Activated naive CD4-positive, alpha-beta T cell treated with anti-CD3 and anti-CD28 coated beads, Interleukin-2, amount 50 U/mL, for 24 hours (primary cell): Measurements from ENCODE around the gene SEPTIN5.

Source experiments
- H3K27ac Mint-ChIP-seq: one replicate; pipeline ENCODE4 v1.8.0; 2021; ENCODE audit warnings: mild to moderate bottlenecking, mixed read lengths
- H3K27me3 Mint-ChIP-seq: one replicate; pipeline ENCODE4 v1.8.0; 2021; ENCODE audit warnings: mixed read lengths
- H3K36me3 Mint-ChIP-seq: one replicate; pipeline ENCODE4 v1.8.0; 2021; ENCODE audit warnings: mixed read lengths
- H3K4me1 Mint-ChIP-seq: one replicate; pipeline ENCODE4 v1.8.0; 2021; ENCODE audit warnings: mixed read lengths
- H3K4me3 Mint-ChIP-seq: one replicate; pipeline ENCODE4 v1.8.0; 2021; ENCODE audit warnings: mild to moderate bottlenecking, mixed read lengths
- H3K9me3 Mint-ChIP-seq: one replicate; pipeline ENCODE4 v1.8.0; 2021; ENCODE audit warnings: mixed read lengths

SEPTIN5 gene

DNA sequence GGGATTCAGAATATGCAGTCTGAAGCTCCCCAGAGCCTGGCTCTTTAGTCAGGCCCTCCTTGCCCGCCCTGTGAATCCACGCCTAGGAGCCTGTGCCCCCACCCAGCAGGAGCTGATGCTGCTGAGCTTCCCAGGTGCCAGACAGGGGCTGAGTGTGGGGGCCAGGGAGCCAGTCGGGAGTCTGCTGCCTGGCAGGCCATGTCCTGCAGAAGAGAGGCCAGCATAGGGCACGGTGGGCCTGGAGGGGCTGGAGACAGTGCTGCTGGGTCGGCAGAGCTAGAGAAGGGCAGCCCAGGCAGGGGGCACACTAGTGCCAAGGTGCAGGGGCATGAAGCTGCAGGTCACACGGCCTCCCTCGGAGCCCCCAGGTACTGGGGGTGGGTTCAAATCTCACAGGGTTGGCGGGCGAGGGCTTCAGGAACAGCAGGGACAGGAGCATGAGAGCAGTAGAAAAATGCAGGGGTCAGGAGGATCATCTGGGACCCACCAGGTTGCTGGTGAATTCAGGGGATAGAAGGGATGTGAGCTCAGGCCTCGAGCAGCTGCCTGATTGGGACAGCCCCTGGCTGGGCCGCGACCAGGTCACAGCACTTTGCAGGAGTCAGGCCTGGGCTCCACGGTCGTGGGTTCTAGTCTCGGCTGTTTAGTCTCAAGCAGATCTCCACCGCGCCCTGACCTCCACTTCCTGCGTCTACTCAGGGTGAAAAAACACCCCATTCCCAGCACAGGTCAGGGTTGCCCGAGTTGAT is 4.1 kb upstream of the SEPTIN5 start:
- H3K27me3 Mint-ChIP-seq = peaks cover 6% of the 10 kb centered on the region
- H3K36me3 Mint-ChIP-seq = no peaks in the 10 kb centered on the region
- no peak overlapping the region for H3K27ac Mint-ChIP-seq
- H3K4me1 Mint-ChIP-seq = no peaks in the 10 kb centered on the region
- H3K9me3 Mint-ChIP-seq = no peaks in the 10 kb centered on the region
- no peak overlapping the region for H3K4me3 Mint-ChIP-seq

DNA sequence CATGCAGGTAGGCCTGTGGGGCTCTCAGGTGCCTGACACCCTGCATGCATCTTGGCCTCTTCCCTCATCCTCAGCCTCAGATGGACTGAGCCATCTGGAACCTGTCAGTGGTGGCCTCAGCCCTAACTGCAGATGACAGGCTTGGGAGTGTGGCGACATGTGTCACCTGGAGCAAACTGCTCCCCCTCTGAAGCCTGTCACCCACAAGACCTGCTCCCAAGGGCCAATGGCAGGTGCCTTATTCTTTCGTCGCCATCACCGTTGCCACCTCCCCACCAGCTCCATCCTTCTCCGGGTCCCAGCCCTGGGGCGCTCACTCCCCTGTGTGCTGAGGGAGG is 3.6 kb upstream of the SEPTIN5 start:
- no peaks in the 10 kb centered on the region for H3K9me3 Mint-ChIP-seq
- no peaks in the 10 kb centered on the region for H3K4me1 Mint-ChIP-seq
- H3K27me3 Mint-ChIP-seq = peaks cover 6% of the 10 kb centered on the region
- no peak overlapping the region for H3K4me3 Mint-ChIP-seq
- H3K27ac Mint-ChIP-seq = no peak overlapping the region
- H3K36me3 Mint-ChIP-seq = no peaks in the 10 kb centered on the region

DNA sequence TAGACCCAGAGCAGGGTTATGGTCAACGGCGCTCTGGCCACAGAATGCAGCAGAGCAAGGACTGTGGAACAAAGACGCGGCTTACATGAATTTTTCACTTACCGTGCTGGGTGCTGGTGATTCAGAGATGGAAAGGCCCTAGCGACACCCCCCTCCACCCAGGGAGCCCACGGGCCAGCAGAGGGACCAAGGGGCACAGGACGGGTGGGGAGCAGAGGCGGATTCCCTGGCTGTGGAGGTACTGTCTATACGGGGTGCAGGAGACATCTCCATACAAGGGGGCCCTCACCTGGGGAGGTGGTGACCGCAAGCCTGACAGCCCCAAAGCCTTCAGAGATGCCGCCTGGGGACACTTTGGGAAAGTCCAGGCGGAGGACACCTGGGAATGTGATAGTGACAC is 1.1 kb upstream of the SEPTIN5 start:
- H3K4me1 Mint-ChIP-seq = peaks cover 4% of the 10 kb centered on the region
- no peaks in the 10 kb centered on the region for H3K36me3 Mint-ChIP-seq
- no peak overlapping the region for H3K27ac Mint-ChIP-seq
- peak overlapping the region; percentile 66 for H3K4me3 Mint-ChIP-seq
- H3K27me3 Mint-ChIP-seq = peaks cover 7% of the 10 kb centered on the region
- no peaks in the 10 kb centered on the region for H3K9me3 Mint-ChIP-seq

DNA sequence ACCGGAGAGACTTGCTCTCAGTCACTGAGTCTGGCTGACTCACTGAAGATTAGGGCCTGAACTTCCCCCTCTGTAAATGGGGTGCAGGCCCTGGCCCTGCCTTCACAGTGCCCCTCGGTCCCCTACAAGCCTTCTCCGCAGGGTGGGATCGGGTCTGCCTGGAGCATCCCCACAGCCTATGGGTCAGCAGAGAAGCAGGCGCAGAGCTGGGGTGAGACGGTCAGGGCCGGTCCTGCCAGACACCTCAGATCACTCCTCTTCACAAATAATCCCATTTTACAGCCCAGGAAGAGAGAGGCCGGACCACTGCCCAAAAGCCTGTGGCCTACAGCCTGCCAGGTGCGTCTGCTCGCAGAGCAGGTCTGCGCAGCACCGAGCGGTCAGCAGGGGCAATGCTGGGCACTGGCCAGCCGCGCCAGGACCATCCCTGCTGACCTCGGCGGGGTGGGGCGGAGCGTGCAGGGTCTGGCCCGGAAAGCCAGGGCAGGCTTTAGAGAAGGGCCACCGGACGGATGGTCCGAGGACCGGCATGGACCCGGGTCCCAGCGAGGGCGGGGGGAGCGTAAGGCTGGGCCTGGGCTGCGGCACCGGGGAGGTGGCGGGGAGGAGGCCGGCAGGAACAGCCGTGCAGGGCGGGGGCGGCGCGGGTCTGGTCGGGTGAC is 522 bp upstream of the SEPTIN5 start:
- no peaks in the 10 kb centered on the region for H3K36me3 Mint-ChIP-seq
- peaks cover 7% of the 10 kb centered on the region for H3K27me3 Mint-ChIP-seq
- no peak overlapping the region for H3K27ac Mint-ChIP-seq
- peak overlapping the region; percentile 66 for H3K4me3 Mint-ChIP-seq
- H3K4me1 Mint-ChIP-seq = peaks cover 4% of the 10 kb centered on the region
- no peaks in the 10 kb centered on the region for H3K9me3 Mint-ChIP-seq

DNA sequence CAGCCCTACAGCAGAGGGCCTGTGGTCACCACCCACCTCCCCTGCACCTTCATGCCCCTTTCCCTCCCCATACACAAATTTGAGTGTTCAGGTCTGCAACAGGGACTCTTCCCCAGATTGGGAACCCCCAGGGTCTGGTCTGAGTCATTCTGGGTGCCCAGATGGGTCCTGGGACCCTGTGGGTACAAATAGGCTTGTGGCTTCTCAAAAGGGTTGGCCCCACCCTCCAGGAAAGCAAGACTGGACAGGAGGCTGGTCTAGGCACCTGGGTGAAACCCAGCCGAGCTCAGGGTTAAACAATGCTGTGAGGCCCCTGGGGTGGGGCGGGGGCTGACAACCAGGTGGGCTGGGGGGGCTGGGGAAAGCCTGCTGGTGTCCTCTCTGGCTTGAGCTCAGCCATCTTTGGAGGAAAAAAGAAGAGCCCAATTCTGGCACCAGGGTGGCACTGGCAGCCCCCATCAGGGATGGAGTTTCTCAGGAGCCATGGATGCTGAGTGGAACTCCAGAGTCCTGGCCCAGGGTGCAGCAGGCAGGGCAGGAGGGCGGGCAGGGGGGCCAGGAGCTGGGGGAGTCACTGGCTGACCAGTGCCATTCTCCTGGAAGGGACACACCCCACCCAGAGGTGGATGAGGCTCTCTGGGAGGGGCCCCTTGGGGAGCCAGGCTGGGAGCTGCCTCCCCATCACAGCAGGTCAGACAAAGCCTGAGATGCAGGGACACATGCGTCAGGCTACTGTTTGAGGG is 1.1 kb downstream of the SEPTIN5 start:
- H3K27ac Mint-ChIP-seq = no peak overlapping the region
- no peaks in the 10 kb centered on the region for H3K9me3 Mint-ChIP-seq
- peak overlapping the region; percentile 54 for H3K4me3 Mint-ChIP-seq
- H3K36me3 Mint-ChIP-seq = peaks cover 2% of the 10 kb centered on the region
- H3K4me1 Mint-ChIP-seq = peaks cover 11% of the 10 kb centered on the region
- H3K27me3 Mint-ChIP-seq = peaks cover 15% of the 10 kb centered on the region

DNA sequence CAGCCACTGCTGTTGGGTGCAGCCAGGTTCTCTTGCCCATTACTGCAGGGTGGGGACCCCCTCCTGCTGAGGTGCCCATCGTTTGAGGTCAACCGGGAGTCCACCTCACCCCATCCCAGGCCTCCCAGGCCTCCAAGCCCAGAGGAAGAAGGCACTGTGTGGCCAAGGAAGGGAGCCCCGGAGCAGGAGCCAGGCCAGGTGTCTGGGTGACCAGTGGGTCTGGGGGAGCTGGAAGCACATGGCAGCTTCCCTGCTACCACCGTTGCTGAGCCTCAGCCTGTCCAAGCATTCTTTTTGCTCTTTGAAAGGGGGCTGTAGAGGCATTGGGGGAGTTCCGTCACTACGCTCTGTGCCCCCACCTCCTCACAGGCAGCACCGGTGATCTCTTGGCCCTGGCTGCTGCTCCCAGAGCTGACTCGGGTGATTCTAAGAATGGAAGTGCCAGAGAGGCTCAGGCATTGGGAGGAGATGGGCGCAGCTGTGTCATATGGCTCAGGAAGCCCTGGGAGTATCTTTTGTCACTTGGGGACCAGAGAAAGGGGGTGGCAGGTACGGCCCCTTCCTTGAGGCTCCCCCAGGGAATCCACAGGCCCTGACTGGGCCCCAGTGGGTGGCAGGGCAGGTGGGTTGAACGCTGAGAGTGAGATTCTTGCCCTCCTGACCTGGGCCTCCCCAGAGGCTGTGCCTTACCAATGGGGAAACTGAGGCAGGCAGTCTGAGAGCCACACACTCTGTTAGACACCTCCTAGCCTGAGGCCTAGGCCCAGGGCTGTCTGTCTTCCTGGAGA is 1.9 kb downstream of the SEPTIN5 start:
- Mint-ChIP-seq H3K27ac (no peak overlapping the region), H3K27me3 (peaks cover 22% of the 10 kb centered on the region), H3K36me3 (peaks cover 2% of the 10 kb centered on the region), H3K9me3 (no peaks in the 10 kb centered on the region), H3K4me1 (peaks cover 11% of the 10 kb centered on the region), H3K4me3 (peak overlapping the region; percentile 30)

DNA sequence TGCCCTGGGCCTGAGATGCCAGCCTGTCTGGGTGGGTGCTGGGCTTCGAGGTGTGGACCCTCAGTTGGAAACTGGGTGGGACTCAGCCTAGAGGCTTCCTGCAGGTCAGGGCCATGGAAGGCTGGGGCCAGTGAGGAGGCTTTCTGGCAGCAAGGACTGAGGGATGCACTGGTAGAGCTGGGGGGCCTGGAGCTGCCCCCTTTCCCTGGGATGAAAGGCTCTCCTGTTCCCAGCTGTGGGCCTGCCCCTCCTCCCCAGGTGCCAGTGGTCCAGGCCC is 2.5 kb downstream of the SEPTIN5 start:
- peaks cover 11% of the 10 kb centered on the region for H3K4me1 Mint-ChIP-seq
- no peak overlapping the region for H3K27ac Mint-ChIP-seq
- peaks cover 2% of the 10 kb centered on the region for H3K36me3 Mint-ChIP-seq
- H3K27me3 Mint-ChIP-seq = peaks cover 22% of the 10 kb centered on the region
- H3K9me3 Mint-ChIP-seq = no peaks in the 10 kb centered on the region
- H3K4me3 Mint-ChIP-seq = peak overlapping the region; percentile 30

DNA sequence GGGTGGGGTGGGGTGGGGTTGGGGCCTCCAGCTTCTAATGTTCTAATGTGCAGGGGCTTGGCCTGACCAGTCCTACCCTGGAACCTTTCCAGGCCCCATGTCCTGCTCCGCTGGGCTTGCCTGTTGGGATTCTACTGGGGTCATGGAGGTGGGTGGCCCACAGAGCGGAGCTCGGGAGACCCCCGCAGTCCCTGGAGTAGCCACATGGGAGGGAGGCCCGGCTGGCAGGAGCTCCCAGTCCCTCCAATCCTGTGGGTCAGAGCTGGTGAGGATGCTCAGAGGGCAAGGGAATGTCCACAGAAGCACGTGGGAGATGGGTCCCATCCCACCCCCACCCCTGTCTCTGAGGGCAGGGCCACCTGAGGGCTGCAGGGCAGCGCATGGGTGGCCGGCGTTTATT is 2.9 kb downstream of the SEPTIN5 start:
- peak overlapping the region; percentile 15 for H3K4me3 Mint-ChIP-seq
- H3K27me3 Mint-ChIP-seq = peaks cover 22% of the 10 kb centered on the region
- H3K27ac Mint-ChIP-seq = no peak overlapping the region
- H3K9me3 Mint-ChIP-seq = no peaks in the 10 kb centered on the region
- peaks cover 2% of the 10 kb centered on the region for H3K36me3 Mint-ChIP-seq
- H3K4me1 Mint-ChIP-seq = peaks cover 11% of the 10 kb centered on the region

DNA sequence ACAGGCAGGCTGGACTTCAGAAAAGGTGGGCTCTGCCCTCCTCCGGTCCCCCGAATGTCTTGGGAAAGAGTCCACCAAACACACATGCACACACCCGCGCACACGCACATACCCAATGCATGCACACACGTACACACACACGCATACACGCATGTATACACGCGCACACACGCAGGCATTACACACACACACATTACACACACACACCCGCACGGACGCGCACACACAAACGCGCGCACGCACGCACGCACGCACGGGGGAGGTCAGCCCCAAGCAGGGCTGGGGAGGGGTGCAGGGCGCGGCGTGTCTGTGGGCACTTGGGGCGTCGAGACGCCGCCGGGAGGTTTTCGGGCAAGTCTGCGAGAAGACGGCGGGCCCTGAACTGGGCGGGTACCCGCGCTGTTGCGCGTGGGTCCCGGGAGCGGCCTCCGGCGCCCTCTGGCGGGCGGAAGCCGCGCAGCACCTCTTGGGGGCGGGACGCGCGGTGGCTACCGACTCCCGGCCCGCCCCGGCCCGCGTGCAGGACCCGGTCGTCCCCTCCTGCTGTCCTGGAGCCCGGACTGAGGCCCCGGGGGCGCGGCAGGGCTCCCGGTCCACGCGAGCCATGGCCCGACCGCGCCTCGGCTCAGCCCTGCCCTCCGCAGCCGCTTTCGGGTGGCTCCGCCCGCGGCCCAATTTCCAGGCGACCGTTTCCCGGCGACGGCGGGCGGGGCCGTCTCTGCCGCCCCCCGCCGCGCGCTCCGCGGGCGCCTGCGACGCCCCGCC is 3.6 kb downstream of the SEPTIN5 start:
- Mint-ChIP-seq H3K27me3 (peaks cover 22% of the 10 kb centered on the region), H3K9me3 (no peaks in the 10 kb centered on the region)

DNA sequence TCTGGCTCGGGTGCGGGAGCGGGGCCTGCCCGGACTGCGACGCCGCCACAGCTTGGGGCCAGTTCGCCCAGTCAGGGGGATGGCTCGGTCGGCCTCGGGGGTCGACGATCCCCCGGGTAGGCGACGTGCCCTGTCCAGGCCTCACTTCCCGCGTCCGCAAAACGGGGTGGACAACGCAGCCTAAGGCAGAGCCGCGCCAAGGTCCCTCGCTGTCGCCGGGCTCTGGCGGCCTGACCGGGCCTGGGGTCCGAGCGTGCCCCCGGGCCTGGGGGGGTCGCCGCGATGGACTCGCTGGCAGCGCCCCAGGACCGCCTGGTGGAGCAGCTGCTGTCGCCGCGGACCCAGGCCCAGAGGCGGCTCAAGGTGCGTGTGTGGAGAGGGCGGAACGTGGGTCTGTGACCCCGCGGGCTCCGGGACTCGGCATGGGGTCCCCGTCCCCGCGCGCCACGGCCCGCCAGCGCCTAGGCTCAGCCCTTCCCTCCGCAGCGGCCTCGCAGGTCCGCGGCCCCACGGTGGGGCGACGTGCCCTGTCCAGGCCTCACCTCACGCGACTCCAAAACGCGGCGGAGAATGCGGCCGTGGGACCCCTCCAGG is 4.2 kb downstream of the SEPTIN5 start:
- Mint-ChIP-seq H3K36me3 (peaks cover 2% of the 10 kb centered on the region), H3K27me3 (peaks cover 22% of the 10 kb centered on the region), H3K9me3 (no peaks in the 10 kb centered on the region), H3K27ac (no peak overlapping the region), H3K4me1 (peaks cover 18% of the 10 kb centered on the region), H3K4me3 (no peak overlapping the region)

More for the DNA sequence above, 3.6 kb downstream of the SEPTIN5 start:
- Mint-ChIP-seq H3K4me1 (peaks cover 11% of the 10 kb centered on the region), H3K27ac (no peak overlapping the region), H3K4me3 (peak overlapping the region; percentile 78), H3K36me3 (peaks cover 2% of the 10 kb centered on the region)

DNA sequence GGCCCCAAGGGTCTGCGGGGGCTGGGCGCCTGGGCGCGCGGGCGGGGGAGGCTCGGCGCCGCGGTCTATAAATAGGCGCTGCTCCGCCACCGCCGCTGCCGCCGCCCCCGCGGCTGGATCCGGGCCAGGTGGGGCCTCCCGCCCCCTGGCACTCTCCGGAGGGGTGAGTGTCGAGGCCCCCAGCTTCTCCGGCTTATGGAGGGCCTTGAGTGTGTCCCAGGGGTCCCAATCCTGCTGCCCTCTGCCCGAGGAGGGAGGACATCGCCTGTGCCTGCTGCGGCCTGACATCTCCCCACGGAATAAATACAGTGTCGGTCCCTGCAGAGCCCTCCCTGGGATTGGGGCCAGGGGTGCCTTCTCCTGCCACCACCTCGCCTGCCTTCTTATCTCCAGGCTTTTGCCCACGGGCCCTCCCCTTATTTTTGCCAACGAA is 4.8 kb downstream of the SEPTIN5 start:
- Mint-ChIP-seq H3K36me3 (peaks cover 2% of the 10 kb centered on the region), H3K4me3 (peak overlapping the region; percentile 78), H3K4me1 (peaks cover 19% of the 10 kb centered on the region), H3K9me3 (no peaks in the 10 kb centered on the region), H3K27ac (no peak overlapping the region), H3K27me3 (peaks cover 20% of the 10 kb centered on the region)

DNA sequence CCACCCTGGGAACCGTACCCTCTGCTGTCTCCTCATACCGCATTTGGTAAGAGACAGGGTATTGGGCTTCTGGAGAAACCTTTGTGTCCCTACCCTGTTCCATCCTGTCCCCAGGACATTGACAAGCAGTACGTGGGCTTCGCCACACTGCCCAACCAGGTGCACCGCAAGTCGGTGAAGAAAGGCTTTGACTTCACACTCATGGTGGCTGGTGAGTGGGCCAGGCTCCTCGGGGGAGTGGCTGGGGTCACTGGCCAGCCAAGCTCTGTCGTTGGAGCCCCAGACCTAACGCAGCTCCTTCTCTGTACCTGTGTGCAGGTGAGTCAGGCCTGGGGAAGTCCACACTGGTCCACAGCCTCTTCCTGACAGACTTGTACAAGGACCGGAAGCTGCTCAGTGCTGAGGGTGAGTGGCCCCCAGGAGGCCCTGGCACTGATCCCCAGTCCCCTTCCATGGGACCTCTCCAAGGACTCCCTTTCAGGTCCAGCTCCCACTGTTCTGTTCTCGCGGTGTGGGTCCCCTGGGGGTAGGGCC is 5.3 kb downstream of the SEPTIN5 start:
- H3K36me3 Mint-ChIP-seq = peaks cover 2% of the 10 kb centered on the region
- no peaks in the 10 kb centered on the region for H3K9me3 Mint-ChIP-seq
- peaks cover 21% of the 10 kb centered on the region for H3K27me3 Mint-ChIP-seq
- H3K4me1 Mint-ChIP-seq = peaks cover 19% of the 10 kb centered on the region
- peak overlapping the region; percentile 78 for H3K4me3 Mint-ChIP-seq
- H3K27ac Mint-ChIP-seq = no peak overlapping the region

DNA sequence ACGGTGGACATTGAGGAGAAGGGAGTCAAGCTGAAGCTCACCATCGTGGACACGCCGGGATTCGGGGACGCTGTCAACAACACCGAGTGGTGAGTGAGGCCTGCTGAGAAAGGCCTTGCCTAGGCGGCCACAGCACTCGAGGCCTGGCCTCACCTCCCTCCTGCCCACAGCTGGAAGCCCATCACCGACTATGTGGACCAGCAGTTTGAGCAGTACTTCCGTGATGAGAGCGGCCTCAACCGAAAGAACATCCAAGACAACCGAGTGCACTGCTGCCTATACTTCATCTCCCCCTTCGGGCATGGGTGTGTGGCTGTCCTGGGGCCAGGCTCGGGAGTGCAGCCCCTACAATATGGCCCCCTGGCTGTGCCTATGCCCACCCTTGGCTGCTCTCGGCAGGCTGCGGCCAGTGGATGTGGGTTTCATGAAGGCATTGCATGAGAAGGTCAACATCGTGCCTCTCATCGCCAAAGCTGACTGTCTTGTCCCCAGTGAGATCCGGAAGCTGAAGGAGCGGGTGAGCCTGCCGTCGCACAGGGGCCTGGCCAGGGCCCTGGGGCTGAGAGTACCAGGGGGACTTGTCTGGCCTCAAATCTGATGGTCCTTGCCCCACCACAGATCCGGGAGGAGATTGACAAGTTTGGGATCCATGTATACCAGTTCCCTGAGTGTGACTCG is 6.0 kb downstream of the SEPTIN5 start:
- peaks cover 27% of the 10 kb centered on the region for H3K27me3 Mint-ChIP-seq
- no peak overlapping the region for H3K27ac Mint-ChIP-seq

DNA sequence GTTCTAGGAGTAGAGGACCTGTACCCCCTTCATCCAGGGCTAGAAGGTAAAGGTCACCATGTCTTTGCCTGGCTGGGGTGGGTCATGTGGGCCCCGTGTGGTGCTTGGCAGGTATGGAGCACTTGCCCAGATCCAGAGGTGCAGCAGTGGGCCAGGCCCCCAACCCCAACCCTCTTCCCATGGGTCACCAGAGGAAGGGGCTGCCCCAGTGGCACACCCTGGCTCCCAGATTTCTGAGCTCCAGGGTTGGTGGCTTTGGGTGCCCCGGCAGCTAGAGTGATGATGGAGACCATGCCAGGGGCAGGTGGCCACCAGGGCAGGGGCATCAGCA is 6.7 kb downstream of the SEPTIN5 start:
- peaks cover 28% of the 10 kb centered on the region for H3K27me3 Mint-ChIP-seq
- no peaks in the 10 kb centered on the region for H3K9me3 Mint-ChIP-seq
- peaks cover 2% of the 10 kb centered on the region for H3K36me3 Mint-ChIP-seq
- H3K4me1 Mint-ChIP-seq = peaks cover 19% of the 10 kb centered on the region
- H3K4me3 Mint-ChIP-seq = no peak overlapping the region
- no peak overlapping the region for H3K27ac Mint-ChIP-seq

More for the DNA sequence above, 6.0 kb downstream of the SEPTIN5 start:
- Mint-ChIP-seq H3K9me3 (no peaks in the 10 kb centered on the region), H3K4me3 (no peak overlapping the region), H3K36me3 (peaks cover 2% of the 10 kb centered on the region), H3K4me1 (peaks cover 19% of the 10 kb centered on the region)
